ENCODE measurements around the gene GPC5. TPM values are rescaled to one million over a fixed set of nuclear protein-coding genes. Genes with fewer than 3 reads are reported as not detected.

Gene GPC5
- total and polyA plus RNA-seq, 7 donors, result 0.23 TPM; not detected in 6

DNA sequence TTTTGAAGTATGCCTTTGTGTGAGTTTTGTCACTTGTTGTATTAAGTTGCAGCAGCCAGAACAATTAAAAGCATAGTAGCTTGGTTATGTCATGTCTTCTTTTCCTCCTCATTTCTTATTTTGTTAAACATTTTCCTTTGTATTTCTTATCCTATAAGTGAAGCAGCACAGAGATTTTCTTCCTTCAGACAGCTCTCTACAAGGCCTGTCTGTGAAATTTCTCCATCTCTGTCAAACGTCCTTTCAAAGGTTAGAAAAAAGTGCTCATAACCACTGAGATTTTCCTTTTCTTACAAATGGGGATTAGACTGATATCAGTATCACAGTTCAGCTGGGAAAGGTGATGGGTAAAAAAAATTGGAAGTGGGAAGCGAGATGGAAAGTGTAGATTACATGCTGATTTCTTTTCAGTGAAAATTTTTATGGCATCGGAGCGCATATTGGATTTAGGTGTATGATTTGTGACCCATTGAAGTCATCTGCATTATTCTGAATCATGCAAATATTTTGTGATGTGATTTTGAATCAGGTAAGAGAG is 71.7 kb downstream of the GPC5 start:
- DNase-seq (no peak), ATAC-seq (no peak)
- Histone ChIP-seq H3K4me3 (no peak overlapping the region), H3K27me3 (ENCODE audit: insufficient read depth in 3 of 3, low read length in 2 of 3) (no peaks in the 10 kb centered on the region), H3K9me3 (no peaks in the 10 kb centered on the region), H3K27ac (no peak overlapping the region), H3K36me3 (ENCODE audit: insufficient read depth in 1 of 2, low read depth in 1 of 2) (no peaks in the 10 kb centered on the region), H3K4me1 (no peaks in the 10 kb centered on the region)
- TF ChIP-seq CTCF (IDR thresholded peaks at IDR 0.05), result no peak
- intact Hi-C loops (cut with DNase I), result no loop called here
- 50 to 54% (median 52%) methylated on average over 4 of the region's 4 CpGs for WGBS, 3 donors

- Histone ChIP-seq H3K9me3 (no peaks in the 10 kb centered on the region), H3K4me3 (no peak overlapping the region), H3K4me1 (no peaks in the 10 kb centered on the region), H3K36me3 (ENCODE audit: insufficient read depth in 1 of 2, low read depth in 1 of 2) (no peaks in the 10 kb centered on the region), H3K27me3 (ENCODE audit: insufficient read depth in 3 of 3, low read length in 2 of 3) (no peaks in the 10 kb centered on the region), H3K27ac (no peak overlapping the region)
- DNase-seq, result no peak
- no peak for TF ChIP-seq CTCF (IDR thresholded peaks at IDR 0.05)
- intact Hi-C loops (cut with DNase I), result no loop called here
- WGBS, 3 donors, result 81 to 85% (median 84%) methylated on average over 3 of the region's 3 CpGs
- no peak for ATAC-seq
Measured at GRCh38 chr13:91470681-91471080, 72.3 kb downstream of the GPC5 start.

- TF ChIP-seq CTCF (IDR thresholded peaks at IDR 0.05), result no peak
- 53 to 66% (median 56%) methylated on average over 5 of the region's 5 CpGs for WGBS, 3 donors
- ATAC-seq, result no peak
Measured at GRCh38 chr13:91482427-91482826, 84.0 kb downstream of the GPC5 start.

GRCh38 chr13:91491980-91492379 is 93.6 kb downstream of the GPC5 start:
- no peak overlapping the region for H3K27ac ChIP-seq
- DNase-seq (no peak), ATAC-seq (no peak)
- H3K9me3 ChIP-seq, result no peaks in the 10 kb centered on the region
- H3K4me1 ChIP-seq, result no peaks in the 10 kb centered on the region
- intact Hi-C loops (cut with DNase I), result no loop called here
- no peaks in the 10 kb centered on the region for H3K27me3 ChIP-seq (ENCODE audit: insufficient read depth in 3 of 3, low read length in 2 of 3)
- 32 to 47% (median 45%) methylated on average over 2 of the region's 2 CpGs for WGBS, 3 donors
- TF ChIP-seq CTCF (IDR thresholded peaks at IDR 0.05), result no peak
- H3K36me3 ChIP-seq (ENCODE audit: insufficient read depth in 1 of 2, low read depth in 1 of 2), result no peaks in the 10 kb centered on the region
- no peak overlapping the region for H3K4me3 ChIP-seq

More at GRCh38 chr13:91482427-91482826, 84.0 kb downstream of the GPC5 start:
- no peaks in the 10 kb centered on the region for H3K9me3 ChIP-seq
- no peaks in the 10 kb centered on the region for H3K4me1 ChIP-seq
- no peaks in the 10 kb centered on the region for H3K36me3 ChIP-seq (ENCODE audit: insufficient read depth in 1 of 2, low read depth in 1 of 2)
- H3K27ac ChIP-seq, result no peak overlapping the region
- H3K4me3 ChIP-seq, result no peak overlapping the region
- intact Hi-C loops (cut with DNase I), result no loop called here
- no peak for DNase-seq
- no peaks in the 10 kb centered on the region for H3K27me3 ChIP-seq (ENCODE audit: insufficient read depth in 3 of 3, low read length in 2 of 3)

DNA sequence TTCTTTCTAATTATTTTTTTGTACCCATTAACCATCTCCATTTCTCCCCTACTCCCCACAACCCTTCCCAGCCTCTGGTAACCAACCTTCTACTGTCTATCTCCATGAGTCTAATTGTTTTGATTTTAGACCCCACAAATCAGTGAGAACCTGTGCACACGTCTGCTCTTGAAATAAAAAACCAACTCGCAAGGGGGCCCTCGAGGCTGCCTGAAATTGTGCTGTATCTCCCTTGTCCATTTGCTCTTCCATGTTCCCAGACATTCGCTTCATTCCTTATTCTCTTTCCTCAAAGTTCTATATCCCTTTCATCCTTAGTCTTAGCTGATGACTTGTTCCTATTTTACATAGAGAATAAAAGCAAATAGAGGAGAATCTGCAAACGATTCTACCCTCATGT is 95.0 kb downstream of the GPC5 start:
- no peak overlapping the region for H3K27ac ChIP-seq
- no peak for TF ChIP-seq CTCF (IDR thresholded peaks at IDR 0.05)
- H3K4me3 ChIP-seq, result no peak overlapping the region
- no peaks in the 10 kb centered on the region for H3K36me3 ChIP-seq (ENCODE audit: insufficient read depth in 1 of 2, low read depth in 1 of 2)
- intact Hi-C loops (cut with DNase I), result no loop called here
- no peaks in the 10 kb centered on the region for H3K4me1 ChIP-seq
- no peaks in the 10 kb centered on the region for H3K27me3 ChIP-seq (ENCODE audit: insufficient read depth in 3 of 3, low read length in 2 of 3)
- WGBS, 3 donors, result 79 to 82% (median 82%) methylated on average over 5 of the region's 5 CpGs
- ATAC-seq (no peak), DNase-seq (no peak)
- H3K9me3 ChIP-seq, result no peaks in the 10 kb centered on the region
